ENCODE data around the gene LCA5. TPM values are rescaled to one million over a fixed set of nuclear protein-coding genes. Genes with fewer than 3 reads are reported as not detected.

Gene LCA5
- total and polyA plus RNA-seq, 2 donors (not counting 3 experiments of a cell fraction or from before 2014, with no cell fraction given) = 0.57 to 4.2 TPM

DNA sequence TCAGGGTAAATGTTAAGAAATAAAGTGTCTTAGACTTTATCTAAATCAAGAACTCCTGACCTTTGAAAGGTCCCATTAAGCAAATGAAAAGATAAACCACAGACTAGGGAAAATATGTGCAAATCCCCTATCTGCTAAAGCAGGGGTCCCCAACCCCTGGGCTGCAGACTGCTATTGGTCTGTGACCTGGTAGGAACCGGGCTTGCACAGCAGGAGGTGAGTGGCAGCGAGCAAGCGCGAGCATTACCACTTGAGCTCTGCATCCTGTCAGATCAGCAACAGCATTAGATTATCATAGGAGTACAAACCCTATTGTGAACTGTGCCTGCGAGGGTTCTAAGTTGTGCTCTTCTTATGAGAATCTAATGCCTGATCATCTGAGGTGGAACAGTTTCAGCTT, 42.4 kb downstream of the LCA5 start:
- no peaks in the 10 kb centered on the region for H3K36me3 ChIP-seq (ENCODE audit: control insufficient read depth in 2 of 2, extremely low read depth in 1 of 2, insufficient read depth in 2 of 2, low read length in 2 of 2)
- no peak overlapping the region for H3K27ac ChIP-seq (ENCODE audit: insufficient read depth, low read depth, low read length)
- H3K4me3 ChIP-seq (replicated peaks in 1 of 3; ENCODE audit: insufficient read depth in 1 of 3, low read depth in 1 of 3, low read length in 3 of 3) = no peak overlapping the region
- POLR2A ChIA-PET = no interaction called here
- dilution Hi-C loops (cut with MboI; ENCODE audit: extremely low pct_ligation_motif_present, low sequenced_read_pairs) (no loop called here), intact Hi-C loops (cut with micrococcal nuclease) (no loop called here)
- CTCF ChIA-PET = no interaction called here
- TF ChIP-seq, protein P1, sequence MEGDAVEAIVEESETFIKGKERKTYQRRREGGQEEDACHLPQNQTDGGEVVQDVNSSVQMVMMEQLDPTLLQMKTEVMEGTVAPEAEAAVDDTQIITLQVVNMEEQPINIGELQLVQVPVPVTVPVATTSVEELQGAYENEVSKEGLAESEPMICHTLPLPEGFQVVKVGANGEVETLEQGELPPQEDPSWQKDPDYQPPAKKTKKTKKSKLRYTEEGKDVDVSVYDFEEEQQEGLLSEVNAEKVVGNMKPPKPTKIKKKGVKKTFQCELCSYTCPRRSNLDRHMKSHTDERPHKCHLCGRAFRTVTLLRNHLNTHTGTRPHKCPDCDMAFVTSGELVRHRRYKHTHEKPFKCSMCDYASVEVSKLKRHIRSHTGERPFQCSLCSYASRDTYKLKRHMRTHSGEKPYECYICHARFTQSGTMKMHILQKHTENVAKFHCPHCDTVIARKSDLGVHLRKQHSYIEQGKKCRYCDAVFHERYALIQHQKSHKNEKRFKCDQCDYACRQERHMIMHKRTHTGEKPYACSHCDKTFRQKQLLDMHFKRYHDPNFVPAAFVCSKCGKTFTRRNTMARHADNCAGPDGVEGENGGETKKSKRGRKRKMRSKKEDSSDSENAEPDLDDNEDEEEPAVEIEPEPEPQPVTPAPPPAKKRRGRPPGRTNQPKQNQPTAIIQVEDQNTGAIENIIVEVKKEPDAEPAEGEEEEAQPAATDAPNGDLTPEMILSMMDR (IDR thresholded peaks at IDR 0.05; ENCODE audit: extremely low read depth in 1 of 2, insufficient read depth in 1 of 2, low read depth in 1 of 2, low read length in 2 of 2) = no peak
- TF ChIP-seq JUN (IDR thresholded peaks at IDR 0.05; ENCODE audit: borderline replicate concordance, insufficient read depth, insufficient read length, low read depth) = no peak
- no peak for TF ChIP-seq POLR2A (IDR thresholded peaks at IDR 0.05; ENCODE audit: low read depth, low read length)
- TF ChIP-seq POLR2AphosphoS5 (IDR thresholded peaks at IDR 0.05; ENCODE audit: insufficient read depth, low read depth, low read length) = no peak
- TF ChIP-seq, protein P2, sequence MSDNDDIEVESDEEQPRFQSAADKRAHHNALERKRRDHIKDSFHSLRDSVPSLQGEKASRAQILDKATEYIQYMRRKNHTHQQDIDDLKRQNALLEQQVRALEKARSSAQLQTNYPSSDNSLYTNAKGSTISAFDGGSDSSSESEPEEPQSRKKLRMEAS (IDR thresholded peaks at IDR 0.05; ENCODE audit: insufficient read depth, insufficient read length) = no peak
- no peak for TF ChIP-seq EZH2 (IDR thresholded peaks at IDR 0.05; ENCODE audit: borderline replicate concordance, low read depth, low read length, severe bottlenecking)
- TF ChIP-seq MYC (IDR thresholded peaks at IDR 0.05; ENCODE audit: low read depth, low read length) = no peak
- no peak for TF ChIP-seq GATA2 (IDR thresholded peaks at IDR 0.05; ENCODE audit: insufficient read depth, insufficient read length, low read depth, low read length)
- no peak for TF ChIP-seq FOS (IDR thresholded peaks at IDR 0.05; ENCODE audit: borderline replicate concordance, insufficient read depth, low read length)
- BruUV-seq (replicated peaks) = no TSS peak
- FAIRE-seq (no peak), DNase-seq (ENCODE audit: low read depth, low spot score) (no peak)
- no peaks in the 10 kb centered on the region for H3K9me3 ChIP-seq (replicated peaks; ENCODE audit: control insufficient read depth, insufficient read depth, low read length)
- H4K20me1 ChIP-seq (replicated peaks; ENCODE audit: control insufficient read depth, extremely low read depth, insufficient read depth, low read length) = no peaks in the 10 kb centered on the region
- no peak overlapping the region for H3K9ac ChIP-seq (replicated peaks; ENCODE audit: extremely low read depth, insufficient read depth, low read length)
- no peak overlapping the region for H3K4me2 ChIP-seq (ENCODE audit: insufficient read depth, low read length)
- H3K9me1 ChIP-seq (replicated peaks; ENCODE audit: control insufficient read depth, extremely low read depth, insufficient read depth, low read length) = no peaks in the 10 kb centered on the region
- H2AFZ ChIP-seq (ENCODE audit: low read depth, low read length) = no peak overlapping the region
- H3K27me3 ChIP-seq (ENCODE audit: control insufficient read depth in 2 of 2, insufficient read depth in 2 of 2, low read length in 2 of 2) = no peaks in the 10 kb centered on the region
- no peaks in the 10 kb centered on the region for H3K4me1 ChIP-seq (ENCODE audit: control insufficient read depth, extremely low read depth, insufficient read depth, low read length)
- H3K79me2 ChIP-seq (ENCODE audit: control insufficient read depth, insufficient read depth, low read length) = no peaks in the 10 kb centered on the region

All from endothelial cell of umbilical vein (primary cell).